ENCODE results near the gene SPDEF.

DNA sequence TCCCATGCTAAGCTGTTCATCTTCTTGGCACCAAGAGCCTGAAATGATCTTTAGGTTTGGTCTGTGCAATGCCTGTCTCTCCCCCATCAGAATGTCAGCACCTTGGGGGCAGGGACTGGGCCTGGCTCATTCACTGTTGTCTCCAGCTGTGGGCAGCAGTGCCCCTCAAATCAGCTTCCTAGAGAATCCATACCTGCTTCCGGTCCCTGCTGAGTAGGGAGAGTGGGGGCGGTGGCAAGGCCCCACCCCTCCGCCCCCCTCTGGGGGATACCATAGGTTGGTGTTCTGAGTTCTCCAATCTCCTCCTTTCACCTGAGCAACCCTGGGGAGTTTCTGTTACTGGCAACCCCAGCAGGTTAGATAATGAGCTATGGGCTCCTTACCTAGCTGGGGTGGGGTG, 19.2 kb upstream of the SPDEF start:
- TF ChIP-seq, protein P1, sequence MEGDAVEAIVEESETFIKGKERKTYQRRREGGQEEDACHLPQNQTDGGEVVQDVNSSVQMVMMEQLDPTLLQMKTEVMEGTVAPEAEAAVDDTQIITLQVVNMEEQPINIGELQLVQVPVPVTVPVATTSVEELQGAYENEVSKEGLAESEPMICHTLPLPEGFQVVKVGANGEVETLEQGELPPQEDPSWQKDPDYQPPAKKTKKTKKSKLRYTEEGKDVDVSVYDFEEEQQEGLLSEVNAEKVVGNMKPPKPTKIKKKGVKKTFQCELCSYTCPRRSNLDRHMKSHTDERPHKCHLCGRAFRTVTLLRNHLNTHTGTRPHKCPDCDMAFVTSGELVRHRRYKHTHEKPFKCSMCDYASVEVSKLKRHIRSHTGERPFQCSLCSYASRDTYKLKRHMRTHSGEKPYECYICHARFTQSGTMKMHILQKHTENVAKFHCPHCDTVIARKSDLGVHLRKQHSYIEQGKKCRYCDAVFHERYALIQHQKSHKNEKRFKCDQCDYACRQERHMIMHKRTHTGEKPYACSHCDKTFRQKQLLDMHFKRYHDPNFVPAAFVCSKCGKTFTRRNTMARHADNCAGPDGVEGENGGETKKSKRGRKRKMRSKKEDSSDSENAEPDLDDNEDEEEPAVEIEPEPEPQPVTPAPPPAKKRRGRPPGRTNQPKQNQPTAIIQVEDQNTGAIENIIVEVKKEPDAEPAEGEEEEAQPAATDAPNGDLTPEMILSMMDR (IDR thresholded peaks at IDR 0.05), result no peak
- TF ChIP-seq POLR2A (IDR thresholded peaks at IDR 0.05), result no peak
